CD4-positive, alpha-beta T cell (primary cell): ENCODE results near the gene C1QL2. TPM values are rescaled to one million over a fixed set of nuclear protein-coding genes. Genes with fewer than 3 reads are reported as not detected.

Experiments used
- ATAC-seq: fragments of 200-7000 bp; cut with Tn5 transposase; one replicate; pipeline ENCODE4 v1.10.0; 2022; ENCODE audit warnings: mild to moderate bottlenecking; ENCODE audit not compliant: poor library complexity
- CTCF ChIA-PET: fragments of 350-600 bp; sonication (Branson Sonifier 250); formaldehyde crosslinking; loops from one replicate; lab custom pipeline; 2021; ENCODE audit warnings: antibody characterized with exemption, inconsistent platforms; lab: Charles Lee
- POLR2A ChIA-PET: fragments of 350-600 bp; sonication (Branson Sonifier 250); formaldehyde crosslinking; loops from one replicate; lab custom pipeline; 2021; ENCODE audit warnings: antibody characterized with exemption, inconsistent platforms; lab: Charles Lee
- DNase-seq, 14 experiments: peaks; one replicate each; pipeline ENCODE4 v3.0.0-alpha.2; 2013 to 2020; ENCODE audit warnings: mixed read lengths in 2 of 14
- H3K27ac ChIP-seq, 2 donors: one replicate each; pipeline versions ENCODE4 v1.5.1 to v1.7.0; 2013; ENCODE audit warnings: low read length in 2 of 2, low read depth in 1 of 2, mild to moderate bottlenecking in 1 of 2
- H3K27me3 ChIP-seq, 2 experiments: 1 replicate in 1 of 2; 2 replicates in 1 of 2; pipeline versions ENCODE4 v1.6.1 to v1.7.0; 2013; ENCODE audit warnings: low read length in 2 of 2, control low read depth in 1 of 2, mild to moderate bottlenecking in 1 of 2, moderate library complexity in 1 of 2; ENCODE audit not compliant: insufficient read depth in 2 of 2, control insufficient read depth in 1 of 2
- H3K36me3 ChIP-seq: one replicate; pipeline ENCODE4 v1.6.1; 2013; ENCODE audit warnings: low read length, control low read depth; ENCODE audit not compliant: insufficient read depth
- H3K4me1 ChIP-seq: one replicate; pipeline ENCODE4 v1.6.1; 2013; ENCODE audit warnings: low read length, control low read depth; ENCODE audit not compliant: insufficient read depth
- H3K4me3 ChIP-seq: one replicate; pipeline ENCODE4 v1.5.1; 2013; ENCODE audit warnings: mild to moderate bottlenecking, low read length, moderate library complexity
- H3K9me3 ChIP-seq, 2 experiments: 1 replicate in 1 of 2; 2 replicates in 1 of 2; pipeline versions ENCODE4 v1.6.1 to v1.7.0; 2013; ENCODE audit warnings: low read length in 2 of 2, mild to moderate bottlenecking in 2 of 2, control low read depth in 1 of 2, moderate library complexity in 1 of 2; ENCODE audit not compliant: control insufficient read depth in 1 of 2, insufficient read depth in 1 of 2
- H3K27ac Mint-ChIP-seq: one replicate; pipeline ENCODE4 v1.8.0; 2020; ENCODE audit warnings: mixed read lengths
- H3K27me3 Mint-ChIP-seq: one replicate; pipeline ENCODE4 v1.8.0; 2021; ENCODE audit warnings: mixed read lengths
- H3K36me3 Mint-ChIP-seq: one replicate; pipeline ENCODE4 v1.8.0; 2021; ENCODE audit warnings: low read depth, mixed read lengths
- H3K4me1 Mint-ChIP-seq: one replicate; pipeline ENCODE4 v1.8.0; 2021; ENCODE audit warnings: low read depth, mixed read lengths
- H3K4me3 Mint-ChIP-seq: one replicate; pipeline ENCODE4 v1.8.0; 2020; ENCODE audit warnings: mild to moderate bottlenecking, mixed read lengths
- H3K9me3 Mint-ChIP-seq: one replicate; pipeline ENCODE4 v1.8.0; 2020; ENCODE audit warnings: mixed read lengths
- intact Hi-C, 2 experiments: fragments of 100-400 bp; cut with DNase I in 1 of 2; cut with micrococcal nuclease in 1 of 2; formaldehyde crosslinking; loops; one replicate each; pipeline versions ENCODE4 v1.15.1 to v1.9.0; 2023 to 2025; cut with DNase I, micrococcal nuclease
- total RNA-seq, 174 experiments: library from RNA in 2 of 174; stranded (reverse) in 2 of 174; gene quantifications; one replicate each; pipeline ENCODE4 v1.2.3 and lab custom pipeline; 2021 to 2026
- TF ChIP-seq, protein P1 (sequence below): fragments of 200-600 bp; IDR thresholded peaks from one replicate; pipeline ENCODE4 v1.8.0; 2022; ENCODE audit warnings: antibody characterized with exemption, mild to moderate bottlenecking

The C1QL2 gene
- total RNA-seq, 2 experiments from 2014 or later = not detected

DNA sequence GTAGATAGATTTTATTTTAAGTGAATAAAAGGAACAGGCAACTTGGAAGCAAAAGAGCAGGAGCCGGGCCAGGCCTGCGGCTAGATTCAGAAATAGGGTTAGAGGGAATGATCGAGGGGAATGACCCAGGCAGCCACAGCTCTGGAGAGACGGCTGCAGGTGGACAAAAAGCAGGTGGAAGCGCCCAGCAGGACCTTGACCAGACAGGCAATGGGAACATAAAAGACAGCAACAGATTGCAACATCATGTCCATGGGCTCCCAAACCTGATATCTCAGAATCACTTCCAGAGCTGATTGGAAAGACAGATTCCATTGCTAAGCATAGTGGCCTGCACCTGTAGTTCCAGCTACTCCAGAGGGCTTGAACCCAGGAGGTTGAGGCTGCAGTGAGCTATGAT, 36.5 kb upstream of the C1QL2 start:
- Mint-ChIP-seq H3K27me3 (peaks cover 44% of the 10 kb centered on the region), H3K27ac (no peak overlapping the region), H3K4me1 (no peaks in the 10 kb centered on the region), H3K36me3 (no peaks in the 10 kb centered on the region), H3K9me3 (no peaks in the 10 kb centered on the region), H3K4me3 (no peak overlapping the region)
- POLR2A ChIA-PET = no interaction called here
- Histone ChIP-seq H3K36me3 (no peaks in the 10 kb centered on the region), H3K27me3 (peaks cover 8 to 14% of the 10 kb centered on the region in 2 experiments), H3K27ac (no peak overlapping the region), H3K4me1 (no peaks in the 10 kb centered on the region), H3K4me3 (no peak overlapping the region), H3K9me3 (no peaks in the 10 kb centered on the region)
- intact Hi-C loops = no loop called here
- ATAC-seq = no peak
- CTCF ChIA-PET = no interaction called here
- no peak for DNase-seq
- TF ChIP-seq, protein P1, sequence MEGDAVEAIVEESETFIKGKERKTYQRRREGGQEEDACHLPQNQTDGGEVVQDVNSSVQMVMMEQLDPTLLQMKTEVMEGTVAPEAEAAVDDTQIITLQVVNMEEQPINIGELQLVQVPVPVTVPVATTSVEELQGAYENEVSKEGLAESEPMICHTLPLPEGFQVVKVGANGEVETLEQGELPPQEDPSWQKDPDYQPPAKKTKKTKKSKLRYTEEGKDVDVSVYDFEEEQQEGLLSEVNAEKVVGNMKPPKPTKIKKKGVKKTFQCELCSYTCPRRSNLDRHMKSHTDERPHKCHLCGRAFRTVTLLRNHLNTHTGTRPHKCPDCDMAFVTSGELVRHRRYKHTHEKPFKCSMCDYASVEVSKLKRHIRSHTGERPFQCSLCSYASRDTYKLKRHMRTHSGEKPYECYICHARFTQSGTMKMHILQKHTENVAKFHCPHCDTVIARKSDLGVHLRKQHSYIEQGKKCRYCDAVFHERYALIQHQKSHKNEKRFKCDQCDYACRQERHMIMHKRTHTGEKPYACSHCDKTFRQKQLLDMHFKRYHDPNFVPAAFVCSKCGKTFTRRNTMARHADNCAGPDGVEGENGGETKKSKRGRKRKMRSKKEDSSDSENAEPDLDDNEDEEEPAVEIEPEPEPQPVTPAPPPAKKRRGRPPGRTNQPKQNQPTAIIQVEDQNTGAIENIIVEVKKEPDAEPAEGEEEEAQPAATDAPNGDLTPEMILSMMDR = no peak

DNA sequence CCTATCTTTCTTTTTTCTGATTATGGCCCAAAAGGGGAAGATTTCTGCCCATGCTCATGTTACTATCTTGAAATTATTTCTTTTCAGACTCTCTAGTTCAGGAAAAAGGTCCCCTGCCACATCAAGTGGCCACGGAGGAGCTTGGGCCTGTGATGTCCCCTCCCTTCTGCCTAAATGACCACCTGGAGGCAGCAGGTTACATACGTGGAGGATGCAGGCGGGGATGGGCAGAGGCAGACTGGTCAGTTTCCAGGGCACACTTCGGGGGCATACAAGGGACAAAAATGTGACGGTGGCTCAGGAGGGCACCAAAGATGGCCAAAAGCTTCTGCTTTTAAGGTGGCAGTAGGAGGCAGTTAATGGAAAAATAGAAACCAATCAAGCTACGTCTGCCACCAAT, 34.3 kb upstream of the C1QL2 start:
- DNase-seq = no peak
- no peak overlapping the region for H3K27ac ChIP-seq
- POLR2A ChIA-PET = no interaction called here
- peaks cover 8 to 14% of the 10 kb centered on the region in 2 experiments for H3K27me3 ChIP-seq
- H3K27me3 Mint-ChIP-seq = peaks cover 29% of the 10 kb centered on the region
- no peaks in the 10 kb centered on the region for H3K4me1 ChIP-seq
- H3K4me3 ChIP-seq = no peak overlapping the region
- no peaks in the 10 kb centered on the region for H3K36me3 ChIP-seq
- no peak overlapping the region for H3K4me3 Mint-ChIP-seq
- no peaks in the 10 kb centered on the region for H3K4me1 Mint-ChIP-seq
- H3K9me3 Mint-ChIP-seq = no peaks in the 10 kb centered on the region
- no peak overlapping the region for H3K27ac Mint-ChIP-seq
- CTCF ChIA-PET = no interaction called here
- no peaks in the 10 kb centered on the region for H3K36me3 Mint-ChIP-seq
- ATAC-seq = no peak
- no peaks in the 10 kb centered on the region for H3K9me3 ChIP-seq
- TF ChIP-seq, protein P1 = no peak
- intact Hi-C loops = no loop called here

DNA sequence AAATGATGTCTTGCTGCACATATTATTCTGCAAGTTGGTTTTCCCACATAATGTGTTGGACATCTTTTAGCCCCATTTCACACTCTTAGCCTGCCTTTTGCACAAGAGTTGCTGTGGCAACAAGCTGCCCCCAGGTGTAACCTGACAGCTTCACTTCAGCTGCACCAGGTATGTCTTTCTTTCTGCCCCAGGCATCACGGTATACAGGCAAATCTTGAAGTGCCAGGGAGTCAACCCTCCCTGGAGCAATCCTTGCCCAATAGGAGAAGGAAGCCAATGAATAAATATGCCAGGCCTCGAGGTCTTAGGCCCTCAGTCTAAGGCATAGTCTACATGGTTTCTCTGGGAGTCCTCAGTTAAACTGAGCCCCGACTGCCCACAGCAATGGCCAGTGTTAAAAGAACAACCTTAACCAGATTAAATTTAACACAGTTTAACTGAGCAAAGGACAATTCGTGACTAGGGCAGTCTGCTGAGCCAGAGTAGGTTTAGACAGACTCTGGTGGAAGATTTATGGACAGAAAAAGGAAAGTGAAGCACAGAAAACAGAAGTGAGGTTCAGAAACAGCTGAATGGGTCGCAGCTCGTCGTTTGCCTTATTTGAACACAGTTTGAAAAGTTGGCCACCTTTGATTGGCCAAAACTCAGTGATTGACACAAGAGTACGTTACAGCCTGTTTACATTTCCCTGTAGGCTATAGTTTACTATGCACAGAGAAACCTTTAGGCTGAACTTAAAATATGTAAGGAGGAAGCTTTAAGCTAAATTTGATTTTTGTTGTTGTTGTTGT, 32.0 kb upstream of the C1QL2 start:
- Histone ChIP-seq H3K4me3 (no peak overlapping the region), H3K36me3 (no peaks in the 10 kb centered on the region), H3K4me1 (no peaks in the 10 kb centered on the region), H3K27me3 (peaks cover 8 to 14% of the 10 kb centered on the region in 2 experiments), H3K9me3 (no peaks in the 10 kb centered on the region), H3K27ac (no peak overlapping the region)
- ChIA-PET CTCF (no interaction called here), POLR2A (no interaction called here)
- DNase-seq (no peak), ATAC-seq (no peak)
- intact Hi-C loops = no loop called here
- Mint-ChIP-seq H3K4me3 (no peak overlapping the region), H3K27me3 (peaks cover 32% of the 10 kb centered on the region), H3K4me1 (no peaks in the 10 kb centered on the region), H3K9me3 (no peaks in the 10 kb centered on the region), H3K36me3 (no peaks in the 10 kb centered on the region), H3K27ac (no peak overlapping the region)
- TF ChIP-seq, protein P1 = no peak
